SK-N-SH treated with all-trans-retinoic acid at 6 μM for 48 hours (cell line): ENCODE data around the gene B3GLCT.

Source experiments
- ATAC-seq: fragments of 200-7000 bp; cut with Tn5 transposase; 3 replicates; pipeline ENCODE4 v1.9.1; 2020; ENCODE audit warnings: mild to moderate bottlenecking, moderate library complexity
- ARNTL ChIP-seq: fragments of 450-650 bp; formaldehyde crosslinking; IDR thresholded peaks from 2 replicates; pipeline ENCODE4 v1.5.0; 2020; ENCODE audit warnings: low read depth, mild to moderate bottlenecking, moderate library complexity, borderline replicate concordance
- BACH2 ChIP-seq: fragments of 250-450 bp; sonication (Bioruptor Pico); IDR thresholded peaks from 2 replicates; pipeline ENCODE4 v1.9.0; 2021; ENCODE audit warnings: mild to moderate bottlenecking, borderline replicate concordance
- CSDC2 ChIP-seq: fragments of 250-450 bp; sonication (Bioruptor Pico); IDR thresholded peaks from 2 replicates; pipeline ENCODE4 v1.5.0; 2020; ENCODE audit warnings: mild to moderate bottlenecking, moderate library complexity
- CSRNP3 ChIP-seq: fragments of 250-450 bp; sonication (Bioruptor Pico); IDR thresholded peaks from 2 replicates; pipeline ENCODE4 v1.5.1; 2021; ENCODE audit warnings: mild to moderate bottlenecking, moderate library complexity
- ESRRG ChIP-seq: fragments of 250-450 bp; sonication (Bioruptor Pico); IDR thresholded peaks from 2 replicates; pipeline ENCODE4 v1.6.1; 2021; ENCODE audit warnings: mild to moderate bottlenecking
- GLIS3 ChIP-seq: fragments of 250-450 bp; sonication (Bioruptor Pico); IDR thresholded peaks from 2 replicates; pipeline ENCODE4 v1.5.0; 2020; ENCODE audit warnings: mild to moderate bottlenecking, moderate library complexity
- ISL1 ChIP-seq: fragments of 250-450 bp; sonication (Bioruptor Pico); IDR thresholded peaks from 2 replicates; pipeline ENCODE4 v2.1.2; 2022; ENCODE audit warnings: mild to moderate bottlenecking, moderate library complexity
- PATZ1 ChIP-seq: fragments of 250-450 bp; sonication (Bioruptor Pico); IDR thresholded peaks from 2 replicates; pipeline ENCODE4 v1.8.0; 2020; ENCODE audit warnings: mild to moderate bottlenecking, moderate library complexity, borderline replicate concordance
- POU6F1 ChIP-seq: fragments of 250-450 bp; sonication (Bioruptor Pico); IDR thresholded peaks from 2 replicates; pipeline ENCODE4 v1.8.0; 2021; ENCODE audit warnings: low read depth, mild to moderate bottlenecking, moderate library complexity, borderline replicate concordance
- PPARA ChIP-seq: fragments of 250-450 bp; sonication (Bioruptor Pico); IDR thresholded peaks from 2 replicates; pipeline ENCODE4 v1.5.0; 2020; ENCODE audit warnings: mild to moderate bottlenecking, borderline replicate concordance
- RARB ChIP-seq: fragments of 250-450 bp; sonication (Bioruptor Pico); IDR thresholded peaks from 2 replicates; pipeline ENCODE4 v1.8.0; 2021; ENCODE audit warnings: mild to moderate bottlenecking, moderate library complexity
- TCF4 ChIP-seq: fragments of 250-450 bp; sonication (Bioruptor Pico); IDR thresholded peaks from 2 replicates; pipeline ENCODE4 v1.8.0; 2021; ENCODE audit warnings: mild to moderate bottlenecking, moderate library complexity, borderline replicate concordance
- TOX ChIP-seq: fragments of 250-450 bp; sonication (Bioruptor Pico); IDR thresholded peaks from 2 replicates; pipeline ENCODE4 v1.8.0; 2021; ENCODE audit warnings: mild to moderate bottlenecking, moderate library complexity, borderline replicate concordance
- ZC3H10 ChIP-seq: fragments of 250-450 bp; sonication (Bioruptor Pico); IDR thresholded peaks from 2 replicates; pipeline ENCODE4 v1.5.1; 2021; ENCODE audit warnings: mild to moderate bottlenecking, moderate library complexity
- ZFP3 ChIP-seq: fragments of 250-450 bp; sonication (Bioruptor Pico); IDR thresholded peaks from 2 replicates; pipeline ENCODE4 v1.5.0; 2020; ENCODE audit warnings: mild to moderate bottlenecking, moderate library complexity
- ZFP30 ChIP-seq: fragments of 450-650 bp; formaldehyde crosslinking; IDR thresholded peaks from 2 replicates; pipeline ENCODE4 v1.5.0; 2022; ENCODE audit warnings: mild to moderate bottlenecking, moderate library complexity
- ZNF565 ChIP-seq: fragments of 450-650 bp; formaldehyde crosslinking; conservative IDR thresholded peaks from 2 replicates; pipeline ENCODE4 v1.5.0; 2020; ENCODE audit warnings: low read depth, mild to moderate bottlenecking, moderate library complexity
- ZNF70 ChIP-seq: fragments of 450-650 bp; formaldehyde crosslinking; IDR thresholded peaks from 2 replicates; pipeline ENCODE4 v1.5.0; 2020; ENCODE audit warnings: mild to moderate bottlenecking, moderate library complexity
- ZNF8 ChIP-seq: fragments of 450-650 bp; formaldehyde crosslinking; IDR thresholded peaks from 2 replicates; pipeline ENCODE4 v1.5.0; 2020; ENCODE audit warnings: mild to moderate bottlenecking, moderate library complexity
- TF ChIP-seq, protein P1 (sequence below): fragments of 250-450 bp; sonication (Bioruptor Pico); IDR thresholded peaks from 2 replicates; pipeline ENCODE4 v1.5.1; 2020; ENCODE audit warnings: low read depth, mild to moderate bottlenecking, moderate library complexity
- TF ChIP-seq, protein P2 (sequence below): fragments of 250-450 bp; sonication (Bioruptor Pico); IDR thresholded peaks from 2 replicates; pipeline ENCODE4 v1.5.0; 2020; ENCODE audit warnings: mild to moderate bottlenecking, moderate library complexity

Gene B3GLCT

DNA sequence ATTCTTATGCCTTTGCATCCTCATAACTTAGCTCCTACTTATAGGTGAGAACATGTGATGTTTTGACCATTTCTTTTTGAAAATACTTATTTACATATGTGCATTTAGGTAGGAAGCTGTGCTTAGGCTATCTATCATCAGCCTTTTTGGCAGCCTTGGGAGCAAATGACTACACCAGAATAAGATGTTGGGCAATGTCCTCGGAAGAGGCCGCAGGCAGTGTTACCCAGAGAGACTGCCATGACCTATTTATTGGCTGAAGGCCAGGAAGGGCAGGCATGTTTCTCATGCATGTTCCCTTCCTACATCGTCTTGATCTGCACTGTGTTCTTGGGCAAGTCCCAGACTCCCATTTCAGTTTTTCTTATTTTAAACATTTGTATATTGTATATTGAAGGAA is 122.3 kb downstream of the B3GLCT start:
- no peak for ATAC-seq

GRCh38 chr13:31322702-31323405 is 123.1 kb downstream of the B3GLCT start:
- ATAC-seq: no peak
- no peak for TF ChIP-seq CSDC2 (CRISPR knock-in tag)
- no peak for TF ChIP-seq GLIS3 (CRISPR knock-in tag)
- no peak for TF ChIP-seq ZFP3 (CRISPR knock-in tag)
- no peak for TF ChIP-seq ARNTL (CRISPR knock-in tag)
- TF ChIP-seq, protein P1, sequence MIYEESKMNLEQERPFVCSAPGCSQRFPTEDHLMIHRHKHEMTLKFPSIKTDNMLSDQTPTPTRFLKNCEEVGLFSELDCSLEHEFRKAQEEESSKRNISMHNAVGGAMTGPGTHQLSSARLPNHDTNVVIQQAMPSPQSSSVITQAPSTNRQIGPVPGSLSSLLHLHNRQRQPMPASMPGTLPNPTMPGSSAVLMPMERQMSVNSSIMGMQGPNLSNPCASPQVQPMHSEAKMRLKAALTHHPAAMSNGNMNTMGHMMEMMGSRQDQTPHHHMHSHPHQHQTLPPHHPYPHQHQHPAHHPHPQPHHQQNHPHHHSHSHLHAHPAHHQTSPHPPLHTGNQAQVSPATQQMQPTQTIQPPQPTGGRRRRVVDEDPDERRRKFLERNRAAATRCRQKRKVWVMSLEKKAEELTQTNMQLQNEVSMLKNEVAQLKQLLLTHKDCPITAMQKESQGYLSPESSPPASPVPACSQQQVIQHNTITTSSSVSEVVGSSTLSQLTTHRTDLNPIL: no peak
- TF ChIP-seq ZFP30: no peak
- TF ChIP-seq POU6F1 (CRISPR knock-in tag): no peak

More for the DNA sequence above, 122.3 kb downstream of the B3GLCT start:
- no peak for TF ChIP-seq ZC3H10 (CRISPR knock-in tag)
- TF ChIP-seq PPARA: no peak
- TF ChIP-seq, protein P2, sequence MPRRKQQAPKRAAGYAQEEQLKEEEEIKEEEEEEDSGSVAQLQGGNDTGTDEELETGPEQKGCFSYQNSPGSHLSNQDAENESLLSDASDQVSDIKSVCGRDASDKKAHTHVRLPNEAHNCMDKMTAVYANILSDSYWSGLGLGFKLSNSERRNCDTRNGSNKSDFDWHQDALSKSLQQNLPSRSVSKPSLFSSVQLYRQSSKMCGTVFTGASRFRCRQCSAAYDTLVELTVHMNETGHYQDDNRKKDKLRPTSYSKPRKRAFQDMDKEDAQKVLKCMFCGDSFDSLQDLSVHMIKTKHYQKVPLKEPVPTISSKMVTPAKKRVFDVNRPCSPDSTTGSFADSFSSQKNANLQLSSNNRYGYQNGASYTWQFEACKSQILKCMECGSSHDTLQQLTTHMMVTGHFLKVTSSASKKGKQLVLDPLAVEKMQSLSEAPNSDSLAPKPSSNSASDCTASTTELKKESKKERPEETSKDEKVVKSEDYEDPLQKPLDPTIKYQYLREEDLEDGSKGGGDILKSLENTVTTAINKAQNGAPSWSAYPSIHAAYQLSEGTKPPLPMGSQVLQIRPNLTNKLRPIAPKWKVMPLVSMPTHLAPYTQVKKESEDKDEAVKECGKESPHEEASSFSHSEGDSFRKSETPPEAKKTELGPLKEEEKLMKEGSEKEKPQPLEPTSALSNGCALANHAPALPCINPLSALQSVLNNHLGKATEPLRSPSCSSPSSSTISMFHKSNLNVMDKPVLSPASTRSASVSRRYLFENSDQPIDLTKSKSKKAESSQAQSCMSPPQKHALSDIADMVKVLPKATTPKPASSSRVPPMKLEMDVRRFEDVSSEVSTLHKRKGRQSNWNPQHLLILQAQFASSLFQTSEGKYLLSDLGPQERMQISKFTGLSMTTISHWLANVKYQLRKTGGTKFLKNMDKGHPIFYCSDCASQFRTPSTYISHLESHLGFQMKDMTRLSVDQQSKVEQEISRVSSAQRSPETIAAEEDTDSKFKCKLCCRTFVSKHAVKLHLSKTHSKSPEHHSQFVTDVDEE: no peak
- no peak for TF ChIP-seq POU6F1 (CRISPR knock-in tag)
- no peak for TF ChIP-seq ISL1 (CRISPR knock-in tag)
- TF ChIP-seq ZNF565: no peak
- no peak for TF ChIP-seq TCF4

DNA sequence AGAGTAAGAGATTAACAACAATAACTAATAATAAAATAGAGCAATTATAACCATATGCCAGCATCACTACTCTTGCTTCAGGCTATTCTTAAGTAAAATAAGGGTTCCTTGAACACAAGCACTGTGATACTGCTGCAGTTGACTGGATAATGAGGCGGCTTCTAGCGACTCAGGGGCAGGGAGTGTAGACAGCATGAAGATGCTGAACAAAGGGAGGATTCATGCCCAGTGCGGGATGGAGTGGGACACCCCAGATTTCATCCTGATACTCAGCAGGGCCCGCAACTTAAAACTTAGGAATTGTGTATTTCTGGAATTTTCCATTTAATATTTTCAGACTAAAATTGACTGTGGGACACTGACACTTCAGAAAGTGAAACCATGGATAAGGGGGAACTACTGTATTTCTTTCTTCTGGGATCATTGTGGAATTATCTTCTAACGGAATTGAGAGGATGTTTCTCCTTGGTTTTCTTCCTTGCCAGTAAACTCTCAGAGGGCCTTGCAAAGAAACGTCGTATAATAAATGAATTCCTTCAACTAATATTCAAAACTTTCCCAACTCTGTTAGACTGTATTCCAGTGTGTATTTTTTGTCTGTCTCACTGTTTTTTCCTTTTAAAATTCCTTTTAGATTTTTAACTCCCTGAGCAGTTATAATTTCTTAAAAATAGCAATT is 127.5 kb downstream of the B3GLCT start:
- TF ChIP-seq BACH2 (no peak), ZNF70 (no peak), ZFP3 (CRISPR knock-in tag) (no peak)
- TF ChIP-seq, protein P2: no peak
- no peak for ATAC-seq

- ATAC-seq: no peak
- TF ChIP-seq ZC3H10 (CRISPR knock-in tag) (no peak), ESRRG (CRISPR knock-in tag) (no peak), RARB (CRISPR knock-in tag) (no peak), CSRNP3 (no peak), TOX (CRISPR knock-in tag) (no peak), PATZ1 (CRISPR knock-in tag) (no peak), ZNF8 (CRISPR knock-in tag) (no peak), ZNF70 (no peak)
Measured at GRCh38 chr13:31328549-31329235, 128.9 kb downstream of the B3GLCT start.
